HuH-7.5 (cell line): ENCODE data around the gene PSMB9.

Experiments used
- DNase-seq: peaks from one replicate; pipeline ENCODE4 v3.0.0; 2011; ENCODE audit warnings: low spot score

The PSMB9 gene

DNA sequence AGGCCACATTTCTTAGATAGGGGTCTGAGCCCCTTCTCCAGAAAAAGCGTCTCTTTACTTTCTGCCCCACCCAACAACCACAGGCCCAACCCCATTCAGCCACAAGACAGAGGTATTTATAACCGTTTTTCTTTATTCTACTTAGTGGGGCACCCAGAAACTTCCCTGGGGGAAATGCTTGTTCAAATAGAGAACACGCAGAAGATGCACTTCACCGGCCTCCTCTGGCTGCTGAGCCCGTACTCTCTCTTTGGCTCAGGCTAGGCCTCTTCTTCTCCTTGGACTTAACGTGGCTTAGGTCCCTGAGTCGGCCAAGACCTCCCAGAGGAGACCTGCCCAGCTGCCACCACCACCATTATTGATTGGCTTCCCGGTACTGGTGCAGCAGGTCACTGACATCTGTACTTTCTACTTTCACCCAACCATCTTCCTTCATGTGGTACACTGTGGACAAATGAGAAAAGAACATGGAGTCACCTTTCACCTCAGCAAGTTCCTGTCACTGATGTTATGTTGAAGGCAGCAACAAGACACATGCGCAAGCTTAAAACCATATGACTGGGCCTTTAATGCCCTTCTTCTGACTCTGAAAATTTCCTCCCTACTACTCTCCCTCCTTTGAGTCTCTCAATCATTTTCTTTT, 13.3 kb upstream of the PSMB9 start:
- DNase-seq: no peak

DNA sequence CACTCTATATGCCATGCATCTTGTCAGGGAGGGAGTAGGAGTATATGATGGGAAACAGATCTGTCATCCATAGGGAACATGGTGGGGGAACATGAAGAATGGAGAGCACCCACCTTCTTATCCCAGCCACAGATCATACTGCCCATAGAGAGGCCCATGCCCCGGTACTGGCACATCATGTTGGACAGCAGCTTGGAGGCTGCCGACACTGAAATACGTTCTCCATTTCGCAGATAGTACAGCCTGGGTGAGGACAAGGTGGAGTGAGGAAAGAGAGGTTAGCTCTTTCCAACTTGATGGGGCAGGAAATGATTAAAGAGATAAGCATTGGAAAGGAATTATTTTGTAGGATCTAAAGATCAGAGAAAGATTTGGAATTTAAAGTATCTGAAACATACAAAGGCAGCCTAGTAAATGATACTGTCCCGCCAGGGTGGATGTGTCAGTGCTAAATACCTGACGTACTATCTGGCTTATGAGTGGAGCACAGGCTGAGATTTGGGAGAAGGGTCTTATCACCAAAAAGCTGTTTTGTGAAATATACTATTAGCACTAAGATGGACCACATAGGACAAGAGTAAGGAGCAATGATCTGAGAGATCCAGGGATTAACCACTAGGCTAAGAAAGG, 11.9 kb upstream of the PSMB9 start:
- no peak for DNase-seq

- DNase-seq: no peak
Measured at GRCh38 chr6:32842690-32843089, 11.3 kb upstream of the PSMB9 start.

GRCh38 chr6:32843331-32843978, 10.5 kb upstream of the PSMB9 start:
- DNase-seq: no peak

DNA sequence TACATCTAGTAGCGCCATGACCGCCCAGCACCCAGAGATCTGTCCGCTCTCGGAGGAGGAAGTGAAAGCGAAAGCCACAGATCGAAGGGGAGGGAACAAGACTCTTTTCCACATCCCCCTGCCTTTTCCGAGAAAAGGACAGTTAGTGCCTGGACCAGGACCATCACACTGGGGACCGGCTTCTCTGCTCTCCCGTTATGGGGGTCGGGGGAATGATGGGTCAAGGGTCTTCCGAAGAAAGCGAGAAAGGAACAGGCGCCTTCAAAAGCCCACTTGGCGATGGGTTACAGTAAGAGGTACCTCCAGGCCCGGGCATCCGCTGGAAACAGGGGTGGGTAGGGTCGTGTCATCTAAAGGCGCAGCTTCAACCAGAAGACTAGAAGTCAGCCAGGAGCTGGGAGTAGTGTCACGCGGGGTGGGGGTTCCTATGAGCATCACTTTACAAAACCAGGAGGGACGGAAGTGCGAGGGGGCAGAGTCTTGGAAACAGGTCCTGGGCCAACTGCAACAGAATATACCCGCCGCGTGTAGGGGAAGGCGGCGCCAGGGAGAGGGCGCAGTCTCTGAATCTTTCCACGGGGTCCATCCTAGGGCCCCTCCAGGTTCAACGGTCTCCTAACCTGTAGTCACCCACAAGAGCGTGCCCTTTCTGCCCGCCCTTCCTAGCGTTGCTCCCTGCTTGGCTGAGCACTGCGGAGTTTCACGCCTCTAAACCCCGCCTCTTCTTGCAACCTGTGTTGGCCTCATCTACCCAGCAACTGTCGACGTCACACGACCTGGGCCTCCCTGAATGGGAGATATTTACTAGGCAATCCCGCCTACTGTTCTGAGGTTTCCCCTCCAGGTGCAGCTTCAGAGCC, 9.8 kb upstream of the PSMB9 start, which contains the start of gene PSMB8:
TSS of gene PSMB8 (minus strand) at position 69 of the 860 bp plus-strand sequence. CDS start at position 18, 51 bp downstream.
- DNase-seq: peak; percentile 77

DNA sequence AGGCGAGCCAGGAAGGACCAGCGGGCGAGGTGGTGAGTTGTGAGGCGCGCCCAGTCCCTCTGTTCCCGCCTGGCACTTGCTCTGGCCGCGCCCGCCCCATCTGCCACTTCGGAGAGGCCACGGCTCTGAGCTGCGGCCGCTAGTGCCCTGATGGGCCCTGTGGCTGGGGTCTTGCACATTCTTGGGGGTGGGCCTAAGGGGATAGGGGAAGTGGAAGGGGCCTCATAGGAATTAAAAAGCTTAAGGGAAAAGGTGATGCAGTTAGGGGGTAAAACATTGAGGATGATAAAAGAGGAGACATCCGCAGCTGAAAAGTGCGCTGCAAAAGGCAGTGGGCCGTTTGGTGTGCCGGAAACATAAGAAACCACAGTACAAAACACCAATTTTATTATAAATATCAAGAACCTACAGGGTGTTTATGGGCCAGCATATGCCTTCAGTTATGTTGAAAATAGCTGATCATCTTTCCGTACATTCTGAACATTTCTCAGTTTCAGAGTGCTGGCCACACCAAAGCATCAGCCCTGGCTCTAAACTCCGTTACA, 9.1 kb upstream of the PSMB9 start:
- no peak for DNase-seq

DNA sequence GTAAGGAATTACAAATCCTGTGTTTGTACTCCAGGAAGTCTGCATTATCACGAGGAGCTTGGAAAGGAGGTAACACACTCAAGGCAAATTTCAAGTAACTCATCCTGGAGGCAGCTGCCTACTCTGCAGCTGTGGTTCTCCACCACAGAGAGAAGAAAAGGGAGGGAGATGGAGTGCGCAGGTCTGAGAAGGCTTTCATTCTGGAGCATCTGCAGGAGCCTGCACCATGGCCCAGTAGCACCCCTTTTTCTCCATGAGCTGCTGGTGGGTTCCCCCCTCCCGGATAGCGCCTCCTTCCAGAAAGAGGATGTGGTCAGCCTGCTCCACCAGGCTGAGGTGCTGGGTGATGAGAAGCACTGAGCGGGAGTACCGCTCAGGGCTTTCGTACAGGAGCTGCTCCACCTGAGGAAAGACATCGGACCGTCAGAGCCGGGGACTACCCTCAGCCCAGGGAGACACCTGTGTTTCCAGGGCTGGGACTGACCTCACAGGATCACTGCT, 8.6 kb upstream of the PSMB9 start:
- no peak for DNase-seq

GRCh38 chr6:32847004-32847403, 7.0 kb upstream of the PSMB9 start:
- DNase-seq: no peak

DNA sequence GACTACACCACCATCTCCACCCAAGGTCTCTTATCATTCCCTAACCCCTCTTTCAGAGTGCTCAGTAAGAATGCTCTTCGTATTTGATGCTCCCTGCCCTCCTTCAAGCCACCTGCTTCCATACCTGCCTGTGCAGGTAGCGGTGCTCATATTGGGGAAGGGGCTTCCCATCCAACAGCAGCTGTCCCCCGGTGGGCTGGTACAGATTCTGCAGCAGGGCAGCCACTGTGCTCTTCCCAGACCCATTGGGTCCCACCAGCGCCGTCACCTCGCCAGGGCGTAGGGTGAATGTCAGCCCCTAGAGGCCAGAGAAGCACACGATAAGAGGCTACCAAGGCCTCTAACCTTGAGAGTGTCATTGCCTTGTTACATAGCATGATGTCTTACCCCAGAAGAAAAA, 6.2 kb upstream of the PSMB9 start:
- no peak for DNase-seq

DNA sequence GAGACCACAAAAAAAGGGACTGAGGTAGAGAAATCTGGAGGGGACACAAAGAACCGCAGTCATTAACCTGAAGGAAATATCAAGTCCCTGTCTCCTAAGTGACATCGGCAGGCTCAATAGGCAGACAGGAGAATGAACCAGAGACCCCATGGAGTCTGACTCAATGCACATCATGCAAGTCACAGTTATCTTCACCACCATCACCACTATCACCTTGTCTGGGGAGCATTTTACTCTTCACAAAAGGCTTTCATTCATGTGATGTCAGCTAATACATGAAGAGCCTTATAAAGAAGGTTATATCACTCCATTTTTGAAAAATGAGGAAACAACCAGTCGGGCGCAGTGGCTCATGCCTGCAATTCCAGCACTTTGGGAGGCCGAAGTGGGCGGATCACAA, 4.9 kb upstream of the PSMB9 start:
- DNase-seq: no peak

GRCh38 chr6:32851025-32851424, 3.0 kb upstream of the PSMB9 start:
- DNase-seq: no peak

DNA sequence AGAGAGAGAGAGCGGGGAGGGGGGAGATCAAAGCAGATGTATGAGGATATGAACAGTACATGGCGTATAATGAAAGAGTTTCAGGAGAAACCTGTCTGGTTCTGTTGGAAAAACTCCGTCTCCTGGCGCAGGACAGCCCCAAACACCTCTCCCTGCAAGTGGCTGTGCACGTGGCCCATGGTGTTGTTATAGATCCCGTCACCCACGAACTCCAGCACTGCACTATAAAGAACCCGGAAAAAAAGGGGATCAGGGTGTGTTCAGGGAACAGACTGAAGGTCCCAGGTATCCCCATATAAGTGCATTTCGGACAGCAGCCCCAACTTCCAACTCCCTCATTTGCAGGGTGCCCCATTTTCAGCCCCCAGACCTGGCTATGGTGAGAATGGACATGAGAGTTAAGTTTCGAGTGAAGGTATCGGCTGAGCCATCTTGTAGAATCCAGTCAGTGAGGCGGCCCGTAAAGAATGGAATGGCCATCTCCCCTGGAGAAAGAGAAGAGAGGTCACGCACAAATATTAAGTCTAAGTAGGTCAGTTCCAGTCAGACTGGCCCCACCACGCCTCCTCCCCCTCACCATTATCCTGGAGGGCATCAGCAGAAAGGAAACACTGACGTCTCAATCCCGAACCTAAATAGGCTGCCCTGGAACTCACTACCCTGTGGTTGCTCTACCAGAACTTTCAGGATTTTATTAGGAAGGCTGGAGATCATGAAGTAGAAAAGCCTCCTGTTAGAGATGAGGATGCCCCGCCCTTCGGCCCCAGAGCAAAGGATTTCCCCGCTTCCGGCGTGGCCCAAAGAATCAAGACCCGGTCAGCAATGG, 1.8 kb upstream of the PSMB9 start:
- DNase-seq: no peak

DNA sequence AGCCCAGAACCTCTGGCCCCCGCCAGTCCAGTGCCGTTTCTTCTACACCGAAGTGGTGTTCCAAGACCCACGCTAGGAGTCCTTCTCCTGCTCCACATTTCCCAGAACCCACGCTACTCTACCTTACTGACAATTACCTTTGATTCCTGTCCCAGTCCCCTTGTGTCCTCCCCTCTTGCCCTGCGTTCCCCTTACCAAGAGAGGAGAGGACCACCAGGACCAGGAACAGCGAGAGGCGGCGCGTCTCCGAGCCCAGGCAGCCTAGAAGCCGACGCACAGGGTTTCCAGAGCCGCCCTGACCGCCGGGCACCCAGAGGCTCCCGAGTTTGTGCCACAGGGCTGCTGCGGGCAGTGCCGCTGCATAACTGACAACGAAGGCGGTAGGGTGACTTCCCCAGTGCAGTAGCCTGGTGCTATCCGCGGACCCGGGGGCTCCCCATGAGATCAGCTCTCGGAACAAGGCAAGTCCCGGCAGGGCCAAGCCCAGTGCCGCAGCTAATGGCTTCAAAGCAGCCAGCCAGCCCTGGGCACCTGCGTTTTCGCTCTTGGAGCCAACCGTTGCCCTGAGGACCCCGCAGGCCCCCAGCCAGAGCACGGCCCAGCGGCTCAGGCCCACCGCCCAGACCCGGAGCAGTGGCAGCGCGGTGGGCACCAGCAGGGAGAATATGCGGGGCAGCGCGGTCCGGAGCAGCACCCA, 1.0 kb upstream of the PSMB9 start:
- DNase-seq: peak; percentile 15

DNA sequence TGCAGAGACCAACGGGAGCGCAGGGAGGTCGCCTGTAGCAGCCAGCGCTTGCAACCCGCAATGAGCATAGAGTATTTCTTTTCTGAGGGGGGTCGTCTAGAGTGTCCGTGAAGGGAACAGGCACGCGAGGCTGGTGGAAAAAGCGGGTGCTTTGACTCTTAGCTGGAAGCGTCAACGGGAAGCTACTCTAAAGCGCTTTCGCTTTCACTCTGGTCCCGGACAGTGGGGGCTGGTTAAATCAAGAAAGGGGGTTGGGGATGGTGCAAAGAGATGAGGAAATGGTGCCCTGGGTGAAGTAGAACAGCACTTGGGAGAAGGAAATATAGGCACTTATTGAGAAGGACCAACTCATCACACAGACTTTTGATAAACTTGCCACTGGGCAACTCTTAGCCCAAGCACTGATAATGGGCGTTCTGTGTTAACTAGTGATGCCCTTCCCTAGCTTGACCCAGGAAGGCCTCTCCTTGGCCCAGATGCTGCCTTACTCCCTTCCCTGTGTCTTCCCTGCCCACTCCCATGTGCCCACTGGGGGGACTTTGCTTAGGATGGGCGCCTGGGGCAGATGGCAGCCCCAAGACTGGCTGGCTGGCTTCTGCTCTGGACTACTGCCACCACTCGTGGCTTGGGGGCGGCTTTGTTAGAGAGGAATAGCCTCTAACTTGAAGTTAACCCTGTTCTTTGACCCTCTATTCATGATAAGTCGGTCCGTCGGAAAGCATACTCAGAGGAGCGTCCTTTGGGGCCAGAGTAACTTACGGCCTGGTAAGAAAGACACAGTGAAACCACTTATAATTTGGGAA, 585 bp downstream of the PSMB9 start:
- no peak for DNase-seq

- no peak for DNase-seq
Measured at GRCh38 chr6:32855467-32856174, 1.6 kb downstream of the PSMB9 start.

DNA sequence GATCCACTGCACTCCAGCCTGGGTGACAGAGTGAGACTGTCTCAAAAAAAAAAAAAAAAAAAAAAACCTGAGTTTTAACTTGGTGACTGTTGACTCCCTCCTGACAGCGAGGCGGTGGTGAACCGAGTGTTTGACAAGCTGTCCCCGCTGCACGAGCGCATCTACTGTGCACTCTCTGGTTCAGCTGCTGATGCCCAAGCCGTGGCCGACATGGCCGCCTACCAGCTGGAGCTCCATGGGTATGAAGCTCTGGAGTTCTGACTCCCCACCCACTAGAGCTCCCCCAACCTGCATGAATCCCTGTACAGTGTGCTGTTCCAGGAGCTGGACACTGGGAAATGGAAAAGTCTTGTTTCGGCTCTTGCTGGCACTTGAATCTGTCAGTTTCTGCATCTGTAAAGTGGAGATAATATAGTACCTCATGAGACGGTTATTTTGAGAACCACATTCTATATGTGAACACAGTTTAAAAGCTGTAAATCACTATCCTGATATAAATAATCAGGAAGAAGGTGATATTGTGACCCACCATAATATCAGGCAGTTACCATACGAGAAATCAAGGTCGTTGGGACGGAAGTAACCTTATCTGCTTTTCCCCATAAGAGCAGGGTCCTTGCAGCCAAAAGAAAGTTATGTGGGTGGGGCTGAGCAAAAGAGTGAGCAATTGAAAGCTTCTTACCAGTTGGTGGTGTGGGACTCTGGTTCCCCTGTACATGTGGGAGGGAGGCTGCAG, 3.3 kb downstream of the PSMB9 start:
- DNase-seq: no peak

GRCh38 chr6:32858194-32858593, 4.2 kb downstream of the PSMB9 start:
- DNase-seq: no peak

GRCh38 chr6:32860674-32861073, 6.7 kb downstream of the PSMB9 start:
- DNase-seq: no peak
